ENCODE measurements around the gene PRKN.

PRKN gene

DNA sequence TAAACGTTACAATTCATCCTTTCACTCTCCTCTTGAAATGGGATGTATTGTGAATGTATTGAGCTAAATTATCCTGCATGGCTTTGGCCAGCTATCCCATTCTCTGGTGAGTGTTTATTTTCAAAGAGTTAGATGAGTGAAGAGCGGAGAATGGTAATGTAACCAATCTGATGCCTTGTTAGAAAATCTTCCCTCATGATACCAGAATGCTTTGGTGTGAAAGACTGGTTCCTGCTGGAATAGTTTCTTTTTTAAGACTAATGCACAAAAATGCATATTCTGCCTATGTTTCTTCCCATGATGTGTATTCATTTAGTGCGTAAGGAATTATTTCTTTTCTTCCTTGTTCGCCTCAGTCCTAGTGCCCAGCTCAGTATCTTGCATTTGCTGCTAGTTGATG lies 506.7 kb downstream of the PRKN start:
- no peak for DNase-seq

DNA sequence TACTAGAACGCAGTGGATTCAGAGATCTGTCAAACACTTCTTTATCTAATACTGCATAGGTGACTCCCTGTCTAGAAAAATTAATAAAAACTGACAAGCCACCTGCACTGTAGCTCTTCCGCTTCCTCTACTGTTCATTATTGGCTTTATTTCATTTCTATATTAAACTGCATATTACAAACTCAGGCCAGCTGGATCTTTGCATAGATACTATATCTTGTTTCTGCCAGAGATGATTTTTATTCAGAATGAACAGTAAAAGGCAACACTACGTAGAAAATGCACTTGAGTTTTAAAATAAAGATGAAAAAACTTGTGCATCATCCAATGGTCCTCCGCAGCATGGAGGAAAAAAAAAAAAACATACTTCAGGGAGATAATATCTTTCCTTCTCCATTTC lies 508.3 kb downstream of the PRKN start:
- DNase-seq = no peak

DNA sequence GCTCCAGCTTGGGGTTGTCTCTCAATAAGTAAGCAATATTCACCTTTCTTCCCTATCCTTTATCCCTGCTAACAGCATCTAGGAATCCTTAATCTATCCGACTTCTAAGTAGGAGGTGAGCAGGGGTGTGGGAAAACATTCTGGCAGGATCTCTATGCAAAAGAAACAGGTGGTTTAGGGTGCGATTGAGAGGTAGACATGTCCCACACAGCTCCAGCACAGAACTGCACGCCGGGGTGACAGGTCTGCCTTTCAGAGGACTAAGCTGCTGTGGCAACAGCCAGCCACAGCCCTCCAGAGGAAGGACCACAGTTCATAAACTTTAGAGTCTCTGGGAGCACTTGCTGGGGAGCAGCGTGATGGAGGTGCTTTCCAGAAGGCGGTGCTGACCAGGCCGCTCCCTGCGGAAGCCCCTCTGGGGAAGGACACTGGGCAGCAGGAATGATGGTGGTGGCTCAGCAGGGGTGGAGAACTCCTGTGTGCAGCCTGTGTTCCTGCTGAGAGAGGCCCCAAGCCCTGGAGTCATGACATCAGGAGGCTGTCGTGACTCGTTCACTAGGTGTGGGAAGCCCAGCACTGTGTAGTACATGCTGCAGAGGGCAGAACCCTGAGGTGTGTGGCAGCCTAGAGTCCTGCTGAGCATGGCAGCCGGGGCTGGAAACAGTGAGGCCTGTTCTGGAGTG lies 509.6 kb downstream of the PRKN start:
- DNase-seq = no peak

DNA sequence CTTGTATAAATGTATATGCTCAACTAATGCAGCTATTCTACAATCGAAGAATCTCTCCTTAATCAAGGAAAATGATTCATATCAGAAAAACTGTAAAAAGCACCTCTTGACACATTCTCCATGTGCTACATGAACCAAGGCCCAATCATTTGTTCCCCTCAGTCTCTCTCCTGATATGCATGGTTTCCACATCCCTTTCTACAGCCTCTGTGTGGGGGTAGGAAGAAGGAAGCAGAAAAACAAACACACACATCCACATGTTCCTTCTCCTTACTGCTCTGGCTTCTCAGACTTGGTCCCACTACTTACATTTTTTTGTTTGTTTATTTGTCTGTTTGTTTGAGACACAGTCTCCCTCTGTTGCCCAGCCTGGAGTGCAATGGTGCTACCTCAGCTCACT lies 510.5 kb downstream of the PRKN start:
- DNase-seq = no peak

DNA sequence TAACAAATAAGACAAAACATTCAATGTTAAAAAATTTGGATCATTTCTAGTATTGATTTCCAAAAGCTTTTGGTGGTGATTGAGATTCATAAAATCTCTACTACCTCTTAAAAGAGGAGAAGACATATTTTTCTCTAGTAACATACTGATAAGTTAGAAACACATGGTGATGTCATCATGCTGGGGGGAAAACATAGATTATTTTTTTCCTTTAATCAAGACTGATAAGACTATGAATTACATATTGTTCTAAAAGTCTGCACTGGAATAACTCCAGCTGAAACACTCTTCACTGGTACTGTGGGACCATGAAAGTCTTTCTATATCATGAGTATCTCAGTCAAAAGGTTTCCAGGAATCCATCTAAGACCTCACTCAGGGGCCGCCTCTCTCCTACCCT lies 515.8 kb downstream of the PRKN start:
- DNase-seq = no peak

DNA sequence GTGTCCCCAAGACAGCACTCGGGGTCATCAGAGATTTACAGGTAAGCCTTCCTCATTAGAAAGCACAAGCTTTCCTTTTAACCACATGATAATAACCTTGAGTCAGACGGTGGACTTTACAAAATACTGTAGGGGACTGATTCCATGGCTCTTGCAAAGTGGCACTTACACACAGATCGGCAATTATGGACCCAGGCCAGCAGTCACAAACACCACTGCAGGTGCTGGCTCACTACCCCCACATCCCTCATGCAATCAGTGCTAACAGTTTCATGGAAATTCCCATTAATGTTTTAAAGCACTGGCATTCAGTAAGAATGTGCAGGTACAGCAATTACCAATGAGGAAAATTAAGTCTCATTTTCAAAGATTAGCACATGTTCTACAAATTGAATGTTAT lies 516.5 kb downstream of the PRKN start:
- no peak for DNase-seq

DNA sequence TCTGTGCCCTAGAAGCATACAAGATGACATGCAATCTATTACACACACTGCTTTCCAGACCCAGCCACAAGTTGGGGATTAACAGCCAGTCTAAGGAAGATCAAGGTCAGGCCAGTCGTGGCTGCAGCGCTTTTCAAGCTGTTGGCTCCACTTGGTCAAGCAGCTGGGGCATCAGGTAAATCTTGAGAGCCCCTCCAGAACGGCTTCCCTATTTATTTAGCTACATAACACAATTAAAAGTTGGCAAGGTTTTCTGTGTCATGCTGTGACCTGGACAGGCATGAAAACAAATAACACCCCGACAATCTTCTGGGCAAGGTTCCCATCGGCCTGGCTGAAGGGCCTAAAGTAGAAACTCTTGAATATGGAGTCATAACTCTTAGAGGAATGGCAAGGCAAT lies 524.3 kb downstream of the PRKN start:
- no peak for DNase-seq

DNA sequence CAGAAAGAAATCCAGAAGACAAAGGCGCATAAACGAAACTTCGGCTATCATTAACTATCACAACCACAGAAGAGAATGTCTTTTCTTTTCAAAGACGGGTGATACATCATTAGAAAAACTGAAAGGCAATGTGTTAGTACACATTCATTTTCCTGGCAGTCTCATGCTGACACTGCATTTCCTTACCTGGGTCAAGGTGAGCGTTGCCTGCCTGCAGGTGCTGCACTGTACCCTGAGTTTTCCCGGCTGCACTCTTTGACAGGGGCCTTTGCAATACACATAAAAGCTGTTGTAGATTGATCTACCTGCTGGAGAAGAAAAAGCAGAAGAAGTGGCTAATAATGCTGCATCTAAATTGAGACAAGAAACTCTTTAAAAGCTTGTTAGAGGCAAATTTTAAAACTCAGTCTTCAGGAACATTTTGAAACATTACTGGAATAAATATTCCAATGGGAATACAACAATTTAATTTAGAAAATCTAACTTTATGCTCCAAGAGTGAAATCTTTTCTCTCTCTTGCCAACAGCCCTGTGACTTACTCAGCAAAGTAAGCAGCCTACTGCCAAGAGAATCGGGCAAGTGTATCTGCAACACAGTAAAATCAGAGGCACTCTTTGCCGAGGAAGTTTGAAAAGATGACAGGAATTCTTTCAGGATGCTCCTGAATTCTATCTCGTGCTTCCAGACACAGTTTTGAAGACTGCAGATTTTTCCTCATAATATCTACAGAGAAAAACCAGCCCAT lies 526.4 kb downstream of the PRKN start:
- DNase-seq = no peak

DNA sequence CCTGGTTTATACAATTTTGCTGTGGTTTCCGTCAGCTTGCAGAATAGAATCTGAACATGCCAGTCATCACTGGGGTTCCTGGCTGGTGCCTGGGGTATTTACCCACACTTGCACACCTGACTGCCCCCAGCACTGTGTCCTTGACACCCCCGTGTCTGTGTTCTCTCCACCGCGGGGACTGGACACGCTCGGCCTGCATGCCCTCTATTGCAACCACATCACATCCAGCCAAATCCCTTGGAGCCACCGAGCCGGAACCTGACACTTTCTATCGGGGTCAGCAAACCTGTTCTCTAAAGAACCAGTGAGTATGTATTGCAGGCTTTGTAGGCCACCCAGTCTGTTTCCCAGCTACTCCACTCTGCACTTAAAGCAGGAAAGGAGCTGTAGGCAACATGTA lies 527.5 kb downstream of the PRKN start:
- no peak for DNase-seq

DNA sequence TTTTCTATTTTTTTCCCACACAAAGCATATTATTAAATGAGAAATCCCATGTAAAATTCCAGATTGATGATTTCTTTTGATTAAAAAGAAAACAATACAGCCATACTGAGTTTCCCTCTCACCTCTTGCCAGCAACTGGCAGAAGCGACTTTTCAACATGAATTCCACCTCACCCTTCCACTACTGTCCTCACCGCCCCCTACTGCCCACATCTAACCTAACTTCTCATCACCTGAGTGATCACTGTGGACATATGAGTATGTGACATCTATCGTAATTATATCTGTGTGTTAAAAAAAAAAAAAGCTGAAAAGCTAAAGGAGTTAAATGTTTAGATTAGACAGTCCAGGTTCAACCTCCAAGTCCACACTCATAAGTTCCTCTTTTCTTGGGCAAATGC lies 528.6 kb downstream of the PRKN start:
- DNase-seq = no peak

DNA sequence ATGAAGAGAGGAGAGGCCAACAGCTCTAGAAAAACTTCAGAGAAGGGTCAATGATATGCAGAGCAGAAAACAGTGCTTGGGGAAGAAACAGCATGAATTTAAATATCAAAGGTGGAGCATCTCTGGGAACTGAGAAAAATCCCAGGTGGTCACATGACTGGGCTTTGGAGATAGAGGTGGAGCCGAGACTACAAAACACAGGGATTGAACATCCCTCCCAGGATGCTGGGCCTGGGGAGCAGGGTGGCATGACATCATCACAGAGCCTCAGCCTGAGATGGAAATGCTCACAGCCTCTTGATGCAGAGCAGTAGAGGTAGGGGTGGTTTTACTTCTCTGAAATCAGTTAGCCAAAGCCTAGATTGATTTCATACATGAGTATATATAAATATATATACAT lies 529.5 kb downstream of the PRKN start:
- DNase-seq = no peak

DNA sequence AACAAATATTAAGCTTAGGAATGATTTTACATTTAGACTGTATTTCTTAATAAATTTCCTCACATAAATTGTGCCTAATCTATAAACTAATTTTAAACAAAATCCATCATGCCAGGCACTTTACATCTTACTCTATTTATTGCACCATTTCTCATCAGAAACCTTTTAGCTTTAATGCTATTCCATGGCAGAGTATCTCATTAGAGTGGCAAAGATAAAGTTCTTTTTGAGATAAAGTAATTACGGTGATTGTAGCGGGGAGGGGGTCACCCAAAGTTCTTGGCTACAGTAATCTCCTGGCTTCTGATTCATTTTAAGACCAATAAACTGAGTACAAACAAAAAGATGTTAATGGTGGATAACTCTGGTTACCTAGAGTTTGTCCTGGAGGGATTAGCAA lies 532.1 kb downstream of the PRKN start:
- DNase-seq = no peak

DNA sequence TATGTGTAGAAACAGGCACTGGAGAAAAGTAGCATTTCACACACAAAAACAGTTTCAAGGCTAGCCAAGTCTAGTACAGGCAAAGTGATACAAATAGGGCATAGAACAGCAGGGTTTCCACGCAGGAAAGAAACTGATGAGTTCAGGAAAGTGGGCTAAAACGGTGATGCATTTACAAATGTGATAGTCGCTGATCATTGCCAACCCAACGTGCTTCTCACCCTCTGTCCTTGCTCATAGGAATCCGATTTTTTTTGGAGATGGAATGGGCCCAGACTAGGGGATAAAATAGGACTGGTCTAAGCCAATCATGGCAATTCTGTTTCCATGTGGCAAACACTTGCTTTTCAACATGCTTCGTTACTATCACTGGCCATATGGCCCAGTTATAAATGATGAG lies 536.6 kb downstream of the PRKN start:
- DNase-seq = no peak

DNA sequence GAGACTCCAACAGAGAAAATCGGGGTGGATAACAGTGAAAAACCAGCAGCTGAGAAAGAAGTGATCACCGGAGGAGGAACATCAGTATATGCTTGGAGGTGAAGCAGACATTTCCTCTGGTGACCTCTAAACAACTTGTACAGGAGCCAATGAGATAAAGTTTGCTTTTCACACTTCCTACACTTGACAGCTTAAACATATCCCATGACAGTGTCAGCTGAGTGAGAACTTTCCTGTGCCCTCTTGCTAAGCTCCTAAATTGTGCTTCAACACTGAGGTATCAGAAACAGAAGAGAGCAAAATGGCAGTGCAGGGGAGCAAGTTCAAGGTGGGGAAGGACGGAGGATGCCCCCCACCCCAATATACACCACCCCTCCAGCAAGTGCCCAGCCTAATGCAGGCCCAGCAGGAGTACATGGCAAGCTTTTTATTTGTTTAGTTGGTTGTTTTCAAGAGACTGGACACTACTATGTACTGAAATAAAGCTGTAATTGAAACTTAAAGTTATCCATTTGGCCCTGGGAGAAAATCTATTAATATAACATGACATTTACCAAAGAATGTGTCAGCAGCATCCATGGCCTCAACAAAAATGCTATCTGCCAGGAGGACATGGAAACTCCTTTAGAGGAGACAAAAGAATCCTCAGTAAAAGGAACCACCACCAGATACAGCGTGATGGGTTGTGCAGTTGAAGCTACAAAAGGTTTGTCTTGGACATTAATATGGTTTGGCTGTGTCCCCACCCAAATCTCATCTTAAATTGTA lies 540.2 kb downstream of the PRKN start:
- DNase-seq = no peak

DNA sequence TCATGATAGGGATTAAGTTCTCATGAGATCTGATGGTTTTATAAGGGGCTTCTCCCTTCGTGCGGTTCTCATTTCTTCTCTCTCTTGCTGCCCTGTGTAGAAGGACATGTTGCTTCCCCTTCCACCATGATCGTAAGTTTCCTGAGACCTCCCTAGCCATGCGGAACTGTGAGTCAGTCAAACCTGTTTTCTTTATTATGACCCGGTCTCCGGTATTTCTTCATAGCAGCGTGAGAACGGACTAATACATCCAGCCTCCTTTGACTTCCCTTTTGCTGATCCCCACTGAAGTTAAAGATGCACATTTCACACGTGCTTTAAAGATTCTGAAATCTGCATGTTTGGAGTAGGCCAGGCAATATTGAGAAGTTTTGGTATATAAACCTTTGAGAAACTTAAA lies 543.1 kb downstream of the PRKN start:
- DNase-seq = no peak

DNA sequence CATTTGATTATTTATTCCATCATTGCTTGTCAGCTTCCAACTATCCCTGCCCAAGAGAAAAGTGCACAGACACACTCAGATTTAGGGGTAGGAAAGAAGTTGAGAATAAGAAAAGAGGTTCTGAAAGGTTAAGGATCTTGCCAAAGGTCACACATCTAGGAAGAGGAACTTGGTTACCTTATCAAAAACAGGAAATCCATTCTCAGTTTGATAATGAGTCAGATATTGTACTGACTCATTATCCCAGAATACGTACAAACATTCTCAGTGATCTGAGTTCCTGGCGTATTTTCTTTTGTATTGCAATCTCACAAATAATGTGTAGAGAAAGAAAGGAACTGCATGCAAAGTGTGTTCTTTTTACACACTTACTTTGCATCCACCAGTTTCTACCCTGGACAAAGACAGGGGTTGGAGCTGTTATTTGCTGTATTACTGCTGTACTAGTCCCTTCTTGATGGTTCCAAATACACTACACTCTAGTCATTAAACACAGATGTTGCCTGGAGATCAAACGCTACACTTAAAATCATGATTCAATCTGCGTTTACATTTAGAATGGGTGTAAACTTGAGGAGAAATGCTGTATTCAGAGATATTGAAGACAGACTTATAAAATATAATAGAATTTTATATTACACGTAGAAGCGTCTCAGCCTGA lies 545.7 kb downstream of the PRKN start:
- DNase-seq = no peak

DNA sequence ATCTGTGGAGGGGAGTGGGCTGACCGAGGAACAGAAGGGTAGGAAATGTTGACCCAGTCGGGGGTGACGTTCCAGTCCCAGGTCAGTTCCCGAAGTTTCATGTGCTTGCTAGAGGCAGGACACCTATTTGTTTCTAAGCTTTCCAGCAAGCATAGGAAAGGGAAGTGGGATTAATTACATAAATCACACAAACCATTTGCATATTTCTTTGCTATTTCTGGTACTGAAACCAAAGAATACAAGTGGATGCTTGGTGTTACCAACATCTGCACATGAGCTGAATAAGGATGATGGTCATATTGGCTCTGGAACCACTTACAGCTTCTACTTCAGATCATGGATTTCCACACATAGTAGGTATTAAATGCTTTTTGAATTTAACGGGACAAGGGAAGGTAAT lies 546.5 kb downstream of the PRKN start:
- no peak for DNase-seq

DNA sequence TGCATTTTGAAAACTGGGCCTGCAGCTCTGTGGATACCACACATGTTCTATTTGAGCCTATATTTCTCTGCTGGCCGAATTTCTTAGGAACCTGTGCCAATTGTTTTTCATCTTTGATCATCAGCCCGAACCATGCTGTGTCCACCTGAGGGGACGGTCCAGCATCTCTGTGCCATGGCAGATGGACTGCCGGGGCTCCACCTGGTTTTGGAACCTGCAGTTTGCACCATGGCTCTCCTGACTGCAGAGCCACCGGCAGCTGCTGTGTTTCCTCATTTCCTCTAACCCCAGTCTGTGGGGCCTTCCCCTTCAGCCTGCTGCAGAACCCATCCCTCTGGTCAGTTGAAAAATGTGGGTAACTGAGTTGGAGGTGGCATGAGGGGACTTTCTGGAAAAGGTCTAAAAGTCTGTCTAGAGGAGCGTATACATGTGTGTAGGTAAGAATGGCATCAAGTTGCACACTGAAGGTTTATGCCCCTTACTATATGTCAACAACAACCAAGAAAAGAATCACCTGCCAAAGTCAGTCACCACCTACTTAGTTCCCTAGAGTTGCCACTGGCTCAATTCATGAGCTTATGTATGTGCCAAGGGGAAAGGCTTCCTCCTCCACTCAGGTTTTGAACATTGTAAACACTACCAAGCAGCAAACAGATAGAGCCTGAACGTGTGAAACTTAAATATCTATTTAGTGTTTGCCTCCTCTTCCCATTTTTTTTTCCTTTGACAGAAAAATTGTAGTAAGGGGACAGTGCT lies 548.2 kb downstream of the PRKN start:
- DNase-seq = no peak

DNA sequence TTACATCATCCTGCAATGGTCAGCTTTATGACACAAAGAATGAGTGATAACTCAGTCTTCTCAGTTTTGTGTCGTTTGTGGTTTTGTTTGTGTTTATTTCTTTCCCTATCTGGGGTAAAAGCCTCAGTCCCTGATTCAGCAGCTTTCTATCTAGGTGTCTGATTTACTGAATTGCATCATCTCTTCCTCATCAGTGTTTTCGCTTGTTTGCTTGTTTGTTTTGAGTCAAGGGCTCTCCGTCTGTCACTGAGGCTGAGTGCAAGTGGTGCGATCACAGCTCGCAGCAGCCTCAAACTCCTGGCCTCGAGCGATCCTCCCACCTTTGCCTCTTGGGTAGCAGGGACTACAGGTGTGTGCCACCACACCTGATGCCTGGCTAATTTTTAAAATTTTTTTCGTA lies 548.9 kb downstream of the PRKN start:
- DNase-seq = no peak

DNA sequence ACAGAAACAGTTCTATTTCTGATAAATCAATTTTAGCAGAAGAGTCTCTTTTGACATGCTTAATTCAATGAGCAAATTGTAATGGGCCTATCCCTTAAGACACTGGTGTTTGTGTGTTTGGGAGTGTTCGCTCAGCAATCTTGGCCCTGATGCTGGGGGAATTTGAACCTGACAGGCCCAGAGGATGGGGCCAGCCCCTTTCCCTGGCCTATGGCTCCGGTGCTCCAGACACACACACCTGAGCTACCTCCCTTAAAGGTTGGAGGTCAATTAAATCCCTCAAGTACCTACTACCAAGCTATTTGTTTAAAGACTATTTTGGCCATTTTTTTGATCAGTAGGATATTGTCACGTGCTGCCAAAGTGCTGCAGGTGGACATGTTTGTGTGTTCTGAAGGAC lies 549.3 kb downstream of the PRKN start:
- DNase-seq = no peak

DNA sequence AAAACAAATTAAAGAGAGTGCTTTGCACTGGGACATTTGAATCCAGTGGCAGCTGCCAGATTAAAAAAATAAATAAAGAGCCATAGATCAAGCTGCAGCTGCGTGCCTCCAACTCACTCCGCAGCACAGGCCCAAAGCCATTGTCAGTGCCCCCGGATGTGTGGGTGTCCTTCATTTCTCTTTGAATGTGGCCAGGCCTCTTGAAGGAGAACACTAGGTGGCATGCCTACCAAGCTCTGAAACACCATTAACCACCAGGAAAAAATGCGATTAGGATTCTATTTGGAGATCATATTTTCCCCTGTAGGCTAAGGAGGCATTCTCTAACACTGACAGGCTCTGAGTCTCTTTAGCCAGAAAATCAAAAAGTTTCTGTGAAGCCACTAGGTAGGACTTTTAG lies 549.8 kb downstream of the PRKN start:
- no peak for DNase-seq

DNA sequence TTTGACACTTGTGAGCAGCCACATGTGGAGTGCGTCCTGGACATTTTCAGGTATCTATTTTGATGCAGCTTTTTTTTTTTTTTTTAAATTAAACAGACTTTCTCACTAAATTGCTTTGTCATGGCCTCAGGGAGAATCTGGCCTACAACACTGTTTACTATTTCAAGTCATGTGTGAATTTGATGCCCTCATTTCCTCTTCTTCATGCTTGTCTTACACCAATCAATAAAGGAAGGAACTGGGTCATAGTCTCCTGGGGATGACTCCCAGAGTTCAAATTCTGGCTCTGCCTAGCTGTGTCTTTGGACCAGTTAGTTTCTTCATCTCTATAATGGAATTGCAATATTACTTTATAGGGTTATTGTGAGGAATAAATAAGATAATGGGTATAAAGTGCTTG lies 554.1 kb downstream of the PRKN start:
- DNase-seq = no peak

DNA sequence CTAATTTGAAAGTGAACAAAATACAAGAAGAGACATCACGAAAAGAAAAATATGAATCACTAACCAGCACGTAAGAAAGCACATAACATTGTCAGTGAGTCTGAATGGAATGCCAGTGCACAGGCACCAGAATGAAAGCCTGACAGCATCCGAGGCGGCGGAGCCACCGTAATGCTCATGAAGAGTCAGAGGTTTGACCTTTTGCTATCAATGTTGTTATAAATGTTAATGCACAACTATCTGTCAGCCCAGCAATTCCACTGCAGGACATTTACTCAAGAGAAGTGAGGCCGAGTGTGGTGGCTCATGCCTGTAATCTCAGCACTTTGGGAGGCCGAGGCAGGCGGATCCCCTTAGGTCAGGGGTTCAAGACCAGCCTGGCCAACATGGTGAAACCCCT lies 562.1 kb downstream of the PRKN start:
- no peak for DNase-seq

Data from effector CD4-positive, alpha-beta T cell (primary cell).